ENCODE results near the gene WDR4. TPM values are rescaled to one million over a fixed set of nuclear protein-coding genes. Genes with fewer than 3 reads are reported as not detected.
"Not testable (repeated sequence)": the region's sequence is repeated elsewhere in the genome, so short reads cannot be mapped to it uniquely, and the experiment has no call there.

The WDR4 gene
- total RNA-seq, 1 donor from 2014 or later: 21.7 TPM

- peaks cover 3% of the 10 kb centered on the region for H3K4me1 Mint-ChIP-seq
- peaks cover 2% of the 10 kb centered on the region for H3K36me3 Mint-ChIP-seq
- TF ChIP-seq CTCF (IDR thresholded peaks at IDR 0.05; ENCODE audit: unreplicated experiment): no peak
- H3K27me3 Mint-ChIP-seq (ENCODE audit: low read depth): peaks cover 22% of the 10 kb centered on the region
- peak in 1 of 2 experiments; percentile 33 for DNase-seq (ENCODE audit: low spot score in 2 of 2, unreplicated experiment in 2 of 2)
- no peak overlapping the region for H3K4me3 Mint-ChIP-seq
- peaks cover 4% of the 10 kb centered on the region for H3K9me3 Mint-ChIP-seq
- H3K27ac Mint-ChIP-seq: no peak overlapping the region
Observed at GRCh38 chr21:42833859-42834725, 45.2 kb downstream of the WDR4 start.

GRCh38 chr21:42833439-42833815 lies 45.9 kb downstream of the WDR4 start:
- H3K27ac Mint-ChIP-seq: no peak overlapping the region
- H3K36me3 Mint-ChIP-seq: no peaks in the 10 kb centered on the region
- H3K27me3 Mint-ChIP-seq (ENCODE audit: low read depth): peaks cover 24% of the 10 kb centered on the region
- TF ChIP-seq CTCF (IDR thresholded peaks at IDR 0.05; ENCODE audit: unreplicated experiment): no peak
- peaks cover 7% of the 10 kb centered on the region for H3K9me3 Mint-ChIP-seq
- H3K4me1 Mint-ChIP-seq: peaks cover 3% of the 10 kb centered on the region
- no peak overlapping the region for H3K4me3 Mint-ChIP-seq
- DNase-seq (ENCODE audit: low spot score in 2 of 2, unreplicated experiment in 2 of 2): peak in 1 of 2 experiments; percentile 31

- H3K27me3 Mint-ChIP-seq (ENCODE audit: low read depth): peaks cover 28% of the 10 kb centered on the region
- not testable (repeated sequence) for H3K36me3 Mint-ChIP-seq, H3K27ac Mint-ChIP-seq, H3K4me1 Mint-ChIP-seq, H3K4me3 Mint-ChIP-seq
- DNase-seq (ENCODE audit: low spot score in 2 of 2, unreplicated experiment in 2 of 2): peak in 1 of 2 experiments; percentile 17
- H3K9me3 Mint-ChIP-seq: peaks cover 19% of the 10 kb centered on the region
Observed at GRCh38 chr21:42832321-42832630, 47.1 kb downstream of the WDR4 start.

GRCh38 chr21:42830456-42831455 lies 48.6 kb downstream of the WDR4 start:
- Mint-ChIP-seq H3K27me3 (ENCODE audit: low read depth) (peaks cover 30% of the 10 kb centered on the region), H3K27ac (no peak overlapping the region)

GRCh38 chr21:42829954-42830353 lies 49.4 kb downstream of the WDR4 start:
- TF ChIP-seq CTCF (IDR thresholded peaks at IDR 0.05; ENCODE audit: unreplicated experiment): no peak
- peaks cover 35% of the 10 kb centered on the region for H3K27me3 Mint-ChIP-seq (ENCODE audit: low read depth)
- no peak overlapping the region for H3K4me3 Mint-ChIP-seq
- peaks cover 3% of the 10 kb centered on the region for H3K4me1 Mint-ChIP-seq
- peaks cover 28% of the 10 kb centered on the region for H3K9me3 Mint-ChIP-seq
- H3K36me3 Mint-ChIP-seq: no peaks in the 10 kb centered on the region
- no peak for DNase-seq (ENCODE audit: low spot score in 2 of 2, unreplicated experiment in 2 of 2)
- no peak overlapping the region for H3K27ac Mint-ChIP-seq

More at GRCh38 chr21:42830456-42831455, 48.6 kb downstream of the WDR4 start:
- Mint-ChIP-seq H3K4me1 (peaks cover 3% of the 10 kb centered on the region), H3K4me3 (no peak overlapping the region), H3K36me3 (no peaks in the 10 kb centered on the region), H3K9me3 (peaks cover 22% of the 10 kb centered on the region)
- peak in 1 of 2 experiments; percentile 32 for DNase-seq (ENCODE audit: low spot score in 2 of 2, unreplicated experiment in 2 of 2)
- no peak for TF ChIP-seq CTCF (IDR thresholded peaks at IDR 0.05; ENCODE audit: unreplicated experiment)
